HG02973 (cell line): Measurements from ENCODE around the gene GBA2.

ENCODE experiments used
- ATAC-seq: cut with Tn5 transposase; IDR thresholded peaks from one replicate; pipeline ENCODE4 v1.9.1; 2021; ENCODE audit warnings: moderate library complexity; ENCODE audit not compliant: unreplicated experiment

The GBA2 gene

GRCh38 chr9:35767458-35767857, 18.4 kb upstream of the GBA2 start:
- ATAC-seq, result no peak

GRCh38 chr9:35766997-35767396, 18.0 kb upstream of the GBA2 start:
- ATAC-seq, result no peak

GRCh38 chr9:35763803-35764202, 14.8 kb upstream of the GBA2 start:
- ATAC-seq, result no peak

GRCh38 chr9:35763181-35763580, 14.2 kb upstream of the GBA2 start:
- no peak for ATAC-seq

GRCh38 chr9:35760651-35761050, 11.6 kb upstream of the GBA2 start:
- ATAC-seq, result no peak

- ATAC-seq, result no peak
Observed at GRCh38 chr9:35759795-35760194, 10.8 kb upstream of the GBA2 start.

GRCh38 chr9:35758475-35759050, 9.5 kb upstream of the GBA2 start:
- no peak for ATAC-seq

GRCh38 chr9:35757892-35758275, 8.9 kb upstream of the GBA2 start:
- ATAC-seq, result no peak

GRCh38 chr9:35757226-35757891, 8.3 kb upstream of the GBA2 start:
- ATAC-seq, result peak; percentile 31

GRCh38 chr9:35756275-35757225, 7.5 kb upstream of the GBA2 start:
- peak; percentile 59 for ATAC-seq

GRCh38 chr9:35755071-35755470, 6.0 kb upstream of the GBA2 start:
- no peak for ATAC-seq

- ATAC-seq, result no peak
Observed at GRCh38 chr9:35754264-35754663, 5.2 kb upstream of the GBA2 start, which contains the start of gene MSMP. Gene MSMP (minus strand): TSS chr9:35754276. CDS start chr9:35754129, 147 bp downstream.

GRCh38 chr9:35753466-35753865, 4.4 kb upstream of the GBA2 start:
- ATAC-seq, result no peak

- ATAC-seq, result no peak
Observed at GRCh38 chr9:35750256-35750531, 1.2 kb upstream of the GBA2 start.

- ATAC-seq, result peak; percentile 19
Observed at GRCh38 chr9:35749515-35750255, 657 bp upstream of the GBA2 start.

- no peak for ATAC-seq
Observed at GRCh38 chr9:35748242-35748857, 678 bp downstream of the GBA2 start.

GRCh38 chr9:35746583-35746982, 2.4 kb downstream of the GBA2 start:
- ATAC-seq, result no peak

- ATAC-seq, result no peak
Observed at GRCh38 chr9:35745569-35745968, 3.5 kb downstream of the GBA2 start.

- ATAC-seq, result no peak
Observed at GRCh38 chr9:35743880-35744518, 5.0 kb downstream of the GBA2 start.

- ATAC-seq, result no peak
Observed at GRCh38 chr9:35743452-35743851, 5.6 kb downstream of the GBA2 start.
